Measurements from ENCODE around the gene FAM156A.
"Not testable (repeated sequence)": the region's sequence is repeated elsewhere in the genome, so short reads cannot be mapped to it uniquely, and the experiment has no call there.

FAM156A gene, protein sequence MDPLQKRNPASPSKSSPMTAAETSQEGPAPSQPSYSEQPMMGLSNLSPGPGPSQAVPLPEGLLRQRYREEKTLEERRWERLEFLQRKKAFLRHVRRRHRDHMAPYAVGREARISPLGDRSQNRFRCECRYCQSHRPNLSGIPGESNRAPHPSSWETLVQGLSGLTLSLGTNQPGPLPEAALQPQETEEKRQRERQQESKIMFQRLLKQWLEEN

DNA sequence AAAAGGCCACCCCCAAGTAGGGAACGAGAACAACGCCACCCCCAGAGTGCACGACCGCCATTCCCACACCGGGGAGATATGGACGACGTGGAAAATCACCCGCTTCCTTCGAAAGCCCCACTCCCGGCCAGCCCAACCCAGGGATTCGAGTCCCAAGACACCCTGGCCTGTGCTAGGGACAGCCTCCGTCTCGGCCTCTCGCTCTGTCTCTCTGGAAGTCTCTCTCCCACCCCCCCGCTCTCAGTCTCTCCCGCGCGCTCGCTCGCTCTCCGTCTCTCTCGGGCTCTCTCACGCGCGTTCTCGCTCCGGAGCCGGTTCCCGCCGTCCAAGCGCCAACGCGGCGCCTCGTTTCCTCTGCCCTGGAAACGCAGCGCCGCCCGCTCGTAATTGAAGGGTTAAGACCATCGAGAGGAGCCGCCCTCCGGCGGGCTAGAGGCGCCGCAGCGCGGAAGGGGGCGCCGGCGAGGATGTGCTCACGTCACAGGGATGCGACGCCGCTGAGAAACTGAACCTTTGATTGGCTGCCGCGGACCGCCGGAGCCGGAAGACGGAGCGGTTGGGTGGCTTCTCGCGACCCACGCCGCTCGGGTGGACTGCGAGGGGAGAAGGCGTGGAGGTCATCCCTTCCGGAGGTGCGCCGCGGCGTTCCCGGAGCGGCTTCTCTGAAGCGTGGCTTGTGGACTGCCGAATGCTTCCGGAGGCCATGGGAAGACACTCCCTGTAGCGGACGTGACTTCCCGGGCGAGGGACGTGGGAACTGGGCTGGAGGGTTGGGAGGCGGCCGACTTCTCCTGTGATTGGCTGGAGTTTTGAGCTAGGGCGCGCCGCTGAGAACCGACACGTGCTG, at the start of gene FAM156A:
TSS of gene FAM156A (minus strand) at position 406 of the 847 bp plus-strand sequence. CDS start 9,930 bp downstream, outside the sequence.
- DNase-seq, result not testable (repeated sequence)

DNA sequence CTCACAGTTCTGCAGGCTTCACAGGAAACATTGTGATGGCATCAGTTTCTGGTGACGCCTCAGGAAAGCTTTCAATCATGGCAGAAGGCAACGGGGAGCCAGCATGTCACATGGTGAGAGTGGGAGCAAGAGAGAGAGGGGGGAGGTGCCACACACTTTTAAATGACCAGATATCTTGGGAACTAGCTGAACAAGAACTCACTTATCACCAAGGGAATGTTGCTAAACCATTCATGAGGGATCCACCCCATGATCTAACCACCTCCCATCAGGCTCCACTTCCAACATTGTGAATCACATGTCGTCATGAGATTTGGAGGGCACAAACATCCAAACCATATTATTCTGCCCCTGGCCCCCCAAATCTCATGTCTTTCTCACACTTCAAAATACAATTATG, 47.0 kb upstream of the FAM156A start:
- no peak for DNase-seq

DNA sequence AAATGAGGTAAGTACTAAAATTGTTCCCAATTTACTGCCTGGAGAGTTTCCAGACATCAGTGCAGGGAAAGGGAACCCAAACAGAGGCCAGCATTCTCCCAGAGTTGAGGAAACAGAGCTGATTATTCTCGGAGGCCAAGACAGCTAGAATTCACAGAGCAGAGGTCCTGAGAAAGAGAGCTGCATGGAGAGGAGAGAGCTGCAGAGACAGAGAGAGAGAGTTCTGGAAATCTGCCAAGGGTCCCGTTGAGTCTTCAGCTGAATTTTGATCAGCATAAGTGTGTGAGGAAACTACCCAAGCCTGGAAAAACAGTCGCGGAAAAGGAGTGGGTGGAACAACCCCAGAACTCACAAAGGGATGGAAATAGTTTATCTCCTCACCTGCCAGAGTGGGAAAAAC, 46.5 kb upstream of the FAM156A start:
- no peak for DNase-seq

DNA sequence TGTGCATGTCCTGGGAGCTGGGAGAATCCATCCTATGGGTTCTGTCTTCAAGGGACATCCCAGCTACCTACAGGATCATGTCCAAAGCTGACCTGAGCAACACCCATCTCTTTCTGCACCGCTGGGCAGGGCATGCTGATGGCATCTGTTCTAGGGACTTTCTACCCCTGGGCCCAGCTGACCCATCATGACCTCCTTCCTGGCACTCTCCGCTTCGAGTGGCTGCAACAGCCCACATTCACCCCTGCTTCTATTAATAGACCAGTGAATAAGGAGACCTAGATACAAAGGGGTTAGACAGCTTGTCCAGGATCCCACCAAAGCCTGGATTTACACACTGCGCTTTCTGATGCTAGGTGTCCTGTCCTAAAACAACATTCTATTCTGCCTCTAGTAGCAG, 45.7 kb upstream of the FAM156A start:
- no peak for DNase-seq

DNA sequence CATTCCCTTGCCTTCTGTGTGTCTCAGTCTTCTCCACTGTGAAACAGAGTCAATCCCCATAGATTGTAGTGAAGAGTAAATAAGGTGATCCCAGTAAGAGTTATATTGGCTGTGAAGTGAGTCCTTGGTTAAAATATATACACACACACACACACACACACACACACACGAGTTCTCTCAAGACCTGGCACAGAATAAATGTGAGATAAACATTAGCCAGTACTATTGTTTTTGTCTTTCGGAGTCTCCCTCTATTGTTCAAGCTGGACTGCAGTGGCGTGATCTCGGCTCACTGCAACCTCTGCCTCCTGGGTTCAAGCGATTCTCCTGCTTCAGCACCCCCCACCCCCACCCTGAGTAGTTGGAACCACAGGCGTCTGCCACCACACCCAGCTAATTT, 44.8 kb upstream of the FAM156A start:
- DNase-seq, result no peak

DNA sequence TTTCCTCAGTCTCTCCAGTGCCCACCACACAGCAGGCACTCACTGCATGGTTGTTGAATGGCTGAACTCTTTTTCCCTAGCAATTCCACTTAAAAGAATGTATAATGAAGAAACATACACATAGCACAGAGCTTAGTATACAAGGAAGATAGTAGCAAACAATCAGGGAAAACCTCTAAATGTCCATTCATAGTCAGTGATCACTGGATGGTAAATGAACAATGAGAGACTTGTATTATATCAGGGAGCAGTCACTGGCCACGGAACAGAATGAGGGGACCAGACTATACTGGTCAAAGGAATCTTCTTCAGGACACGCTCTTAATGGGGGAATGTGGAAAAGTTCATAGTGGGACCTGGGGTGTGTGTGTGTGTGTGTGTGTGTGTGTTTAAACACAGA, 43.6 kb upstream of the FAM156A start:
- DNase-seq, result no peak

DNA sequence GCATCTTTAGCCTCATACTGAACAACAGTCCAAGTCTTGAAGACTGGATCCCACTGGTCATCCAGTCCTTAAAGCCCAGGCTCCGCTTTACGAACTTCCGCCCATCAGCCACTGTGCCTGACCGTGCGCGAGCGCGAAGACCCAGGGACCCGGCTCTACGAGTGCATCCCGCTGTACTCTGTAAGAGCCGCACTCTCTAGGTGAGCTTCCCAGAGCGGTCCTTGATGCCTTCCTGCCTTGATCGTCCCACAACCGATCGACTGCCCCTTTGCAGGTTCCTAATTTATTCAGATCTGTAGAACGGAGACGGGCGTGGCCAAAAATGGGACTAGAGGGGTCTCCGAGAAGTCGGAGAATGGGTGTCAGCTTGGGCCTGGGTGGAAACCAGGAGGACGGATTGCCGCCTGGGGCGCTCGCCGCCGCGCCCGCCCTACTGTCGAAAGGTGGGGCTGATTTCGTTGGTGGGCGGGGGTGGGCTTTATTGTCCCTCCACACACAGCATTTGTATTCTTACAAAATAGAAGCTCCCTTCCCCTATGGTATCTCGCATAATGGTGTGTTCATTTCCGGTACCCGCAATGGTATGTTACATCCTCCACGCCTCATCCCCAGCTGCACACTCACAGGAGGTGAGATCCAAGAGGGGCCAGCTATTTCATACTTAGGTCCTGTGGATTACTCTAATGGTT, 42.3 kb upstream of the FAM156A start:
- DNase-seq, result no peak

DNA sequence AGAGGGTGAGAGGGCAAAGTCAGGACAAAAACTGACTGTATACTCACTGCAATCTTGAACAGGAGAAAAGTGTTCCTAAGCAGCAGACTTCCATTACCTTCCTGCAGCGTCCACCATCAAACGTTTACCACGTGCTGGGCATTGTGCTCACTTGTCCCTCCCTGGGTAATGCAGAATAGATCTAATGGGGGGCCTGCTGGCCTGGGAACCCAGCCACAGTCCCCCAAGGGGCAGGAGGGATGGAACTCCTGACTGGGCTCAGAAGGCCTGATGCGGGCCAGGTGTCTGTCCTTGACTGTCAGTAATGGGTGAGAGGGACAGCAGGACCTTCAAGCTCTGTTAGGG, 37.6 kb upstream of the FAM156A start:
- no peak for DNase-seq

DNA sequence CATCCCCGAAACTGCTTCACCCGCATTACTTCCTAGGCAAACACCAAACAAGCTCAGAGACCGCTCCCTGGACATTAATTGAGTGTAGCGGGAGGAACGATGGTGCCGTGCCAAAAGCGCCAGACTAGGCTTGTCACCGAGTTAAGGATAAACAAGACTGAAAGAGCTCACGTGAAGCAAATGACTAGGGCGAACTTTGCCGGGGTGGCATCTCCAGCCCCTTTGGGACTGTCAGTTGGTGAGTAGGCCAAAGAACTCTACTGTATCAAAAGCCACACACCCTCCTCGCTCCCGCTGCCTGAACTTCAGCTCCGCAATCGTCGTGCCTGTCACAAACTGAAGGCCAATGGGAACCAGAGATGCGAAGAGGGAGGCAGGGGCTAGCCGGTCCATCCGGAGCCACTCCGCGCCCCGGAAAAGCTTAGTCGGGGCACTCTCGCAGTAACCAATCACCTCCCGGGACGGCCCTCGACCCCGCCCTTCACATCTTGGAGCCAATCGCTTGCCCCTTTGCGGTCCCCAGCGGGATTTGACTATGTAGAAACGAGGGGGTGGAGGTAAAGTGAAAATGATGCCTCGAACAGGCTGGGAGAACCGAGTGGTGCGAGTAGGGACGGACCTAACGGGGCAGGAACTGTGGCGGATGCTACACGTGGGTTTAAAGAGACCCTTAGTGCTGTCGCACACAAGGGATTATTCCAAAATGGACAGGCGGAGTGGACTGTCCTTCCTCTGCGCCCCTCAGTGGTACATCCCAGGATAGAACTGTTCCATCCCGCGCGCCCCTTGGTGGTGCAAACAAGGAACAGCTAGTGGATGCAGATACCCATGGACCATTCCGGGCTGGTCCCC, 37.0 kb upstream of the FAM156A start:
- peak; percentile 67 to 80 (median 76) for DNase-seq

DNA sequence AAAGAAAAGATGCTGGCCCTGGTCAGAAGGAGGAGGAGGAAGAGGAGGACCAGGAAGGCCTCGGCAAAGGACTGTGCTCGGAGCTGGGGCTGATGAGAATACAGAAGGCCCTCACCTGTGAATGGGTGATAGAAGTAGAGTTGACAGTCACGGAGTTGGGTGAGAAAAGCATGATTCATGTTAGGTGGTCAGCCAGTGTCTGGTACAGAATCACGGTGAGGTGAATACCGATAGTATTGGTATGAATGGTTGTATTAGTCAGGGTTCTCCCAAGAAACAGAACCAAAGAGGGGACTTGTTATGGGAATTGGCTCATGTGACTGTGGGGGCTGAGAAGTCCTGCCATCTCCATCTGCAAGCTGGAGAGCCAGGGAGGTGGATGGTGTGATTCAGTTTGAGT, 32.5 kb upstream of the FAM156A start:
- DNase-seq, result no peak

DNA sequence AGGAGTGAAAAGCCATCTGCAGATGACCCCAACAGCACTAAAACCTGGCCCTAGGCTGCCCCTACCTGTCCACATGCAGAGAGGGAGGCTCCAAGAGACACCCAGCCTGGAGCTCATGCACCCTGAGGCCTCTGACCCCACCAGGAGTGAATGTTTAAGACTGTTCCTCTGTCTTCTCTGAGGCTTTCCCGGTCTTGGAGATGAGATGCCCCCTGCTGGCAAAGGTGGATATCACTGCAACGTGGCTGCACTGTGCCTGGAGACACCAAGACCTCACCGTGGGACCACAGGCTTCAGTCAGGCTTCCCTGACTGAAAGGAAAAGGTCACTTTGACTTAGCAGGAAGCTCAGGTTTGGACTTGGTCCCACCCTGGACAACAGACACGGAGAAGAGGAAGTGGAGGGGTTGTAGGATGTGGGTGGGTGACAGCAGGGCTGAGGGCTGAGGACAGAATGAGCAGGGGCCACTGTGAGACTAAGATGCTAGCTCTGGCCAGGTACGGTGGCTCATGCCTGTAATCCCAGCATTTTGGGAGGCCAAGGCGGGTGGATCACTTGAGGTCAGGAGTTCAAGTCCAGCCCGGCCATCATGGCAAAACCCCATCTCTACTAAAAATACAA, 31.8 kb upstream of the FAM156A start:
- peak; percentile 1 to 7 (median 3) for DNase-seq

DNA sequence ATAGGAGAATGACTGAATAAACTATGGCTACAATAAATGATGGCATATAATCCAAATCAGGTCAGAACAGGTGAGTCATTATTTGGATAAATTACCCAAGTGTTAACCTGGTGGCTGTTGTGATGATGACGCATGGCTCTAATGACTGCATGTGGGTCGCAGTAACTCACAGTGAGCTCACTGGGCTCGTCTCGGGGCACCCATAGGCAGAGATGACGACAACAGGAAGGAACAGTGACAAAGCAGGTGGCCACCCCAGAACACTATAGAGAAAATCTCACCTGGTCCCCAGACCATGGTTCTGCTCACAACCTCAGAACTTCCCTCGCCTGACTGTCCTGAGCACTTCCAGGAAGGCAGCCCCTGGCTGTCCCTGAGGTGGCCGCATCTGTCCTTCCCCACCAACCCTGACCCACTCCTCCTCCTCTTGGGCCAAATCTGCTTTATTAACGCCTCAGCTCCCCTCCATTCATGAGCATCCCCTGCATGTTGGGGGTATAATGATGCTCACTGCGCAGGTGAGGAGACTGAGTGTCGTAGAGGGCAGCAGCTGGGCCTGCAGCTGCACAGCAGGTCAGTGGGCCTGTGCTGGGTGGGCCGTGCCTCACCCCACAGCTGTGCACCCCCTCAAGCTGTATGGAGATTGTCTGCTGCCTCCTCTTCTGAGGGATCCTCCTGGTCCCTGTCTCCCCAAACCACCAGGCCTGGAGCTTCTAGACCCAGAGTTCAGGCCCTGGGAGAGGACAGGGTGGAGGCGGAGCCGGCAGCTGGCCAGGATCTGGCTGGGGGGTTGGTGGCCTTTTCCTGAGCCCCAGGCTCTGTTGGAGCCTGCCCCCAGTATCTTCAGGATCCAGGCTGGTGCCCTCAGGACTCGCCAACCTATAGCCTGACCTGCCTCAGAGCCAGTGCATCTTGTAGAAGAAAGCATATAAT, 30.9 kb upstream of the FAM156A start:
- no peak for DNase-seq

DNA sequence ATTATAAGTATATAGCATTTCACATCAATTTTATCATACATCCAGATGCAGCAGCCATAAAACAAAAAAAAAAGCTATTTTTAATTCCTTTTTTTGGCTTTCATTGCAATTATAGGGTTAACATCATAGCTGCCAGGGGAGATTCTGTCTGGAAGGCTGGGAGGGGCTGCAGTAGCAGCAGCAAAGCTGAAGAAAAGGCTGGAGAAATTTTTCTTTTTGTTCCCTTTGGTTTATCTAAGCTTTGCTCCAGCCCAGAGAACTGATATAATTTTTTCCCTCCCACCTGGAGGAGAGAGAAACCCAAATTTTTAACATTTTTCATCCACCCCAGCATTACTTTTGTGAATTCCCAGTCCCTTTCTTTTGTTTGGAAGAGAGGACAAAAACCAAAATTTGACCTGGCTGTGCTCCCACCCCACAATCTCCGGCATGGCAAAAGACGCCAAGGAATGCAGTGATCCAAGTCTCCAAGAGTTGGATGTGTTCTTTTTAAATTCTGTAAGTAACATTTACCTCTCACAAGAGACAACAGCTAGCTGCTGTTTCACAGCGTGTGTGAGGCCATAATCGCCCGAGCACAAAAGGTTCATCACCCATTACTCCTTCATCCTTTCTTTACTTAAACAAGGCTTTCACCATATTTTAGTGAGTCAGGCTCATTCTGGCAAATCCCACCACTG, 25.1 kb upstream of the FAM156A start:
- no peak for DNase-seq

DNA sequence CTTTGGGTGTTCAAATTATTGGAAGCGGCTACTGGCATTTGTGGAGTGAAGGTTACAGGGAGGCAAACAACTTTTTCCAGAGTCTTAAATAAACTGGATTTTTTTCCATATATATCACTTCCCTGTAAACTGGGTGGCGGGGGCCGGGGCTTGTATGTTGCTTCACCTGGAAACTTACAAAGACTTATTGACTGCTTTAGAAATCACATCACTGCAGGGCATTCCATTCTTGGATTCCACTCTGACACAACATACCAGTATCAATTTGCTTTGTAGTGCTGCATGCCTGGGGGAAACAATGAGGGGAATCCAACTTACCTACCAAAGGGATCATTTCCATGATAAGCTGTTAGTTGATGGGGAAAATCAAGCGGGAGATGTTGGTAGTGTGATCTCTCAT, 21.7 kb upstream of the FAM156A start:
- no peak for DNase-seq

DNA sequence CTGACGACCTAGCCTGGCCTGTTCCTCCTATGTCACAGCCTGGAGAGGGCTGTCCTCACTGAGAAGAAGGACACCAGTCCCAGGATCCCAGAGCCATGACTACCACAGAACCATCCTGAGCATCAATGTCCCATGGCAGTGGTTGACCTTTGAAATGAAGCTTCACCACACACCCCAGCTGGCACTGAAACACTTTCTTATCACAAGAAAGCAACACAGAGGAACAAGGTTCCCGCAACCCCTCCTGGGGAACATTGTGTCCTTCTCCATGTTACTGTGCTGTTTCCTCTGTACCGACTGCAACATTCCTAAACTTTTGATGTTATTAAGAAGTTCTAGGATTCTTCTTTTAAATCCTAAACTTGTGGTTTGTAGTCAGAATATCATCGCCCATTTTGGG, 21.2 kb upstream of the FAM156A start:
- DNase-seq, result no peak

DNA sequence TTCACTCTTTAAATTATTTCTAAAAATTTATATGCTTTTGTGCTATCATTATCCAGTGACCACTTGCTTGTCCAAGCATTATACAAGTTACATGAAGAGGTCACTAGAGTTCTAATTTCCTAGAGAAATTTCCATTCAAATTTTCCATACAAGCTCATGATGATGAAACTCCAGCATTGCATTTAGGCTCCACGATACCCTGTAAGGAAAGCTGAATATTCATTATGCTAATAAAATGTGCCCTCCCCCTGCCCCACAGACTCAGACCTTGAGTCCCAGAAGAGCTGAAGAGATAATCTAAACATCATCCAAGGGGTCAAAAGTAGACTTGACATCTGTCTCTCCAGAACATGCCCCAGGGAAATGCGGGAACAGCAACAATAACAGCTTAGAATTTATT, 19.6 kb upstream of the FAM156A start:
- DNase-seq, result no peak

DNA sequence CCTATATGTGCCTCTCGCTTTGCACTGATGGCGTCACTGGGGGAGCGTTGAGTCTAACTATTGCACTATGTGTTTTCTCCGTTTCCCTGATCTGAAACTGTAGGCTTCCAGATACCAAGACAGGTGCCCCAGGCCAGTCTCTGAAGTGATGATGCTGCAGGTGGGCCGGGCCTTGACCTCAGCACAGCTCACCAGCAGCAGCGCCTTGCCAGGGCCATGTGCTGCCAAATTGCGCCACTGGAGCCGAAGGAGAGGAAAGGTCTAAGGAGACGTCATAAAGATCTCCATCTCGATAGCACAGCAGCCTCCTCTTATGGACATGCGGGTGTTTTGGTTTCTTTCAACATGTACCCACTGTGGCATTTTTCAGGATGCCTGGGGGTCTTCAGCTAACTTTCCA, 17.3 kb upstream of the FAM156A start:
- not testable (repeated sequence) for DNase-seq

DNA sequence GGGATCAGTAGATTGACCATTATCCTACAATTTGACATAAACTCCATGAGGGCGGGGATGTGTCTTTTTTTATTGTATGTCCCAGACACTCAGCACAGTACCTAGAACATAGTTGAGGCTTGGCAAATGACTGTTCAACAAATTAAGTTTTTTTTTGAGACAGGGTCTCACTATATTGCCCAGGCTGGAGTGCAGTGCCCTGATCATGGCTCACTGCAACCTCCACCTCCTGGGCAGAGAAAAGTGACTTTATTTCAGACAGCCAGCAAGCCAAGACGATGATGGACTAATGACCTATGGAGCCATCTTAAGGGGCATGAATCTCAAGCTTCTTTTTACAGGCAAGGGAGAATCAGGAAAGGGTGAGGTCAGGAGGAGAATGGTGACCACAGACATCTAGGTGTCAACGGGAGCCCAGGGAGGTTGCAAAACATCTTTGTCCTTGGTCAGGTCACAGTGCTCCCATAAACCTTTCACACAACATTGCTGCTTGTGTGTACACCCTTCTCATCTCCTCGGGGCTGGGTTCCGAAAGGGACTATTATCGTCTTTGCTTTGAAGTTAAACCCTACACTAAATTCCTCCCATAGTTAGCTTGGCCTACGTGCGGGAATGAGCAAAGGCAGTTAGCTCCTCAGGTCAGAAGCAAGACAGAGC, 16.1 kb upstream of the FAM156A start:
- DNase-seq, result not testable (repeated sequence)

DNA sequence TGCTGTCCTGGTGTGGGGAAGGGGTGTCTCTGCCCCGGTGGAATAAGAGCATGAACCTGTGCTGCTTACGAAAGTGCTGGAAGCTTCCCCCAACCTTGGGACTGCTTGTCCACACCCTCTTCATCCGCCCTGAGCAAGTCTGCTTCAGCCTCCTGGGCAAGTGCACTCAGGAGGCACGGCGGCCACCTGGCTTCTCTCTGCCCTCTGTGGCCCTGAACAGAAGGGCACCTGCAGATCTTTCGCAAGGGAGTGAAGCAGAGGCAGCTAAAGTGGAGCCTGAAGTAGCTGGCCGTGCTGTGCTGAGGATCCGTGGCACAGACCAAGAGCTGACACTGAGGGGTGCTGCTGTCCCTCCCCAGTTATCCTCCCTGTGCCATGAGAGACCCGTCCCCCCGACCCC, 9.6 kb upstream of the FAM156A start:
- DNase-seq, result not testable (repeated sequence)

Data from activated CD4-positive, CD25-positive, alpha-beta regulatory T cell (primary cell).